LHCN-M2 (cell line): ENCODE data around the gene BTBD16. TPM values are rescaled to one million over a fixed set of nuclear protein-coding genes. Genes with fewer than 3 reads are reported as not detected.

Experiments used
- DNase-seq: peaks from one replicate; pipeline ENCODE4 v3.0.0-alpha.2; 2012; ENCODE audit warnings: low read depth
- total RNA-seq: library from RNA; depleted of rRNA; stranded (reverse); fragments of >200 nt; gene quantifications from 2 replicates; pipeline ENCODE4 v1.2.3, GENCODE V29; 2014

The BTBD16 gene
- total RNA-seq, 1 experiment from 2014 or later, result not detected

GRCh38 chr10:122273966-122274545 lies 3.0 kb downstream of the BTBD16 start:
- DNase-seq, result no peak

- peak; percentile 74 for DNase-seq
Measured at GRCh38 chr10:122276611-122277208, 5.6 kb downstream of the BTBD16 start.

- no peak for DNase-seq
Measured at GRCh38 chr10:122277526-122278136, 6.5 kb downstream of the BTBD16 start.

GRCh38 chr10:122279725-122280141 lies 8.6 kb downstream of the BTBD16 start:
- peak; percentile 45 for DNase-seq

GRCh38 chr10:122280156-122280555 lies 9.1 kb downstream of the BTBD16 start:
- no peak for DNase-seq

GRCh38 chr10:122281018-122281626 lies 10.0 kb downstream of the BTBD16 start:
- no peak for DNase-seq

- DNase-seq, result no peak
Measured at GRCh38 chr10:122281751-122282150, 10.7 kb downstream of the BTBD16 start.

GRCh38 chr10:122282253-122282671 lies 11.2 kb downstream of the BTBD16 start:
- DNase-seq, result peak; percentile 76

- DNase-seq, result no peak
Measured at GRCh38 chr10:122282909-122283308, 11.8 kb downstream of the BTBD16 start.

GRCh38 chr10:122285506-122286444 lies 14.7 kb downstream of the BTBD16 start:
- no peak for DNase-seq

GRCh38 chr10:122286867-122287266 lies 15.8 kb downstream of the BTBD16 start:
- DNase-seq, result peak; percentile 86

GRCh38 chr10:122287570-122287969 lies 16.5 kb downstream of the BTBD16 start:
- peak; percentile 63 for DNase-seq

- no peak for DNase-seq
Measured at GRCh38 chr10:122288262-122288661, 17.2 kb downstream of the BTBD16 start.

GRCh38 chr10:122288917-122289316 lies 17.8 kb downstream of the BTBD16 start:
- no peak for DNase-seq

- DNase-seq, result no peak
Measured at GRCh38 chr10:122290334-122290733, 19.2 kb downstream of the BTBD16 start.

- DNase-seq, result no peak
Measured at GRCh38 chr10:122290833-122291532, 19.9 kb downstream of the BTBD16 start.

- DNase-seq, result no peak
Measured at GRCh38 chr10:122291739-122292138, 20.6 kb downstream of the BTBD16 start.

- no peak for DNase-seq
Measured at GRCh38 chr10:122292376-122292775, 21.3 kb downstream of the BTBD16 start.

GRCh38 chr10:122293156-122293960 lies 22.3 kb downstream of the BTBD16 start:
- DNase-seq, result no peak

GRCh38 chr10:122293961-122294380 lies 22.9 kb downstream of the BTBD16 start:
- no peak for DNase-seq
